HL-60 (cell line): Measurements from ENCODE around the gene GLIPR1L2.
"Not testable (repeated sequence)": the region's sequence is repeated elsewhere in the genome, so short reads cannot be mapped to it uniquely, and the experiment has no call there.

Source experiments
- DNase-seq, 2 experiments: peaks; one replicate each; pipeline ENCODE4 v3.0.0-alpha.2; 2010 to 2020; ENCODE audit warnings: low read depth in 1 of 2, low spot score in 1 of 2
- H3K27ac ChIP-seq: fragments of 250-450 bp; sonication (Bioruptor Pico); replicated peaks from 2 replicates; pipeline ENCODE4 v1.5.1; 2020; ENCODE audit warnings: mild to moderate bottlenecking, moderate library complexity
- H3K27me3 ChIP-seq: fragments of 250-450 bp; sonication (Bioruptor Pico); 2 replicates; pipeline ENCODE4 v1.5.1; 2021; ENCODE audit warnings: mild to moderate bottlenecking, moderate library complexity; ENCODE audit not compliant: insufficient read depth, poor library complexity, severe bottlenecking
- H3K4me3 ChIP-seq: replicated peaks from 2 replicates; pipeline ENCODE4 v1.5.1; 2011; ENCODE audit warnings: mild to moderate bottlenecking, control low read depth, low read length; ENCODE audit not compliant: insufficient read depth
- CTCF ChIP-seq: IDR thresholded peaks from one replicate; pipeline ENCODE4 v1.5.1; 2011; ENCODE audit warnings: low read length, control low read depth, inconsistent platforms; ENCODE audit not compliant: insufficient read depth
- GABPA ChIP-seq: IDR thresholded peaks from 2 replicates; pipeline ENCODE4 v1.6.1; 2012; ENCODE audit warnings: low read depth
- POLR2AphosphoS5 ChIP-seq: IDR thresholded peaks from 2 replicates; pipeline ENCODE4 v1.6.1; 2012; ENCODE audit warnings: low read depth
- REST ChIP-seq: IDR thresholded peaks from 2 replicates; pipeline ENCODE4 v1.6.1; 2012; ENCODE audit warnings: low read depth; ENCODE audit not compliant: insufficient replicate concordance
- SPI1 ChIP-seq: IDR thresholded peaks from 2 replicates; pipeline ENCODE4 v1.6.1; 2012; ENCODE audit warnings: low read depth, mild to moderate bottlenecking, borderline replicate concordance

Gene GLIPR1L2

GRCh38 chr12:75437564-75437963 lies 46.7 kb downstream of the GLIPR1L2 start:
- Histone ChIP-seq H3K4me3 (no peak overlapping the region), H3K27me3 (no peaks in the 10 kb centered on the region), H3K27ac (no peak overlapping the region)
- TF ChIP-seq CTCF (peak; percentile 8), POLR2AphosphoS5 (no peak)
- DNase-seq = peak; percentile 12 to 18

- H3K4me3 ChIP-seq = no peak overlapping the region
- no peak overlapping the region for H3K27ac ChIP-seq
- no peaks in the 10 kb centered on the region for H3K27me3 ChIP-seq
- TF ChIP-seq POLR2AphosphoS5 = no peak
- no peak for TF ChIP-seq GABPA
- no peak for TF ChIP-seq REST
- TF ChIP-seq SPI1 = no peak
- no peak for TF ChIP-seq CTCF
- DNase-seq = no peak
Observed at GRCh38 chr12:75438059-75438754, 47.3 kb downstream of the GLIPR1L2 start.

- DNase-seq = no peak
- TF ChIP-seq REST = no peak
- no peak for TF ChIP-seq SPI1
- TF ChIP-seq POLR2AphosphoS5 = no peak
- no peak for TF ChIP-seq GABPA
- TF ChIP-seq CTCF = no peak
- Histone ChIP-seq H3K27me3 (no peaks in the 10 kb centered on the region), H3K27ac (no peak overlapping the region), H3K4me3 (no peak overlapping the region)
Observed at GRCh38 chr12:75439048-75439447, 48.2 kb downstream of the GLIPR1L2 start.

GRCh38 chr12:75439930-75440329 lies 49.0 kb downstream of the GLIPR1L2 start:
- H3K27me3 ChIP-seq = no peaks in the 10 kb centered on the region
- no peak for DNase-seq
- no peak overlapping the region for H3K27ac ChIP-seq
- H3K4me3 ChIP-seq = no peak overlapping the region
- TF ChIP-seq CTCF (no peak), REST (no peak), POLR2AphosphoS5 (no peak), GABPA (no peak)

GRCh38 chr12:75441687-75442449 lies 51.0 kb downstream of the GLIPR1L2 start:
- not testable (repeated sequence) for H3K27me3 ChIP-seq, DNase-seq, H3K27ac ChIP-seq, H3K4me3 ChIP-seq
